Activated naive CD8-positive, alpha-beta T cell treated with anti-CD3 and anti-CD28 coated beads, Interleukin-2, amount 50 U/mL, for 24 hours (primary cell): ENCODE data around the gene SLC12A2.

ENCODE experiments used
- ATAC-seq: fragments of 150-1000 bp; cut with Tn5 transposase; one replicate; pipeline ENCODE4 v1.10.0; 2021
- DNase-seq: peaks from one replicate; pipeline ENCODE4 v3.0.0; 2021
- H3K27ac Mint-ChIP-seq: one replicate; pipeline ENCODE4 v1.8.0; 2021; ENCODE audit warnings: mild to moderate bottlenecking, mixed read lengths
- H3K27me3 Mint-ChIP-seq: one replicate; pipeline ENCODE4 v1.8.0; 2021; ENCODE audit warnings: mixed read lengths
- H3K36me3 Mint-ChIP-seq: one replicate; pipeline ENCODE4 v1.8.0; 2021; ENCODE audit warnings: low read depth, mixed read lengths
- H3K4me1 Mint-ChIP-seq: one replicate; pipeline ENCODE4 v1.8.0; 2021; ENCODE audit warnings: mixed read lengths
- H3K4me3 Mint-ChIP-seq: one replicate; pipeline ENCODE4 v1.8.0; 2021; ENCODE audit warnings: mild to moderate bottlenecking, moderate library complexity, mixed read lengths
- H3K9me3 Mint-ChIP-seq: one replicate; pipeline ENCODE4 v1.8.0; 2021; ENCODE audit warnings: mixed read lengths

SLC12A2 gene

DNA sequence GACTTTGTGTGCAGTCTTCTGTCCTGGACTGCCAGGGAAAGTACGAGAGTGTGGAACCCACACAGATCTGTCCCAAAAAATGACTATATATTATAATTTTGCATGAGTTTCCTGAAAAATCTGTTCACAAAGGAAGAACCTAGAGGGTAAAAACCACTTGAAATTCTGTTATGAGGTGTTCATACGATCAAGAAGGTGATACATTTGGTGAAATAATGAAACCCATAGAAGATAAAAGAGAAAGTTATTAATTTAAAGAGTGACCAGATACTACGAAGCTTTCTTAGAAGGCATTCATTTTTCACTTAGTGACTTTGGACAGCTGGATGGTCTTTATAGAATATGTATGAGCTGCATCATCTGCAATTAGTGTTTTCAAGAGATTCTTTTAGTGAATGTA, 32.9 kb downstream of the SLC12A2 start:
- DNase-seq (no peak), ATAC-seq (no peak)
- no peak overlapping the region for H3K27ac Mint-ChIP-seq
- peaks cover 66% of the 10 kb centered on the region for H3K36me3 Mint-ChIP-seq
- H3K27me3 Mint-ChIP-seq: no peaks in the 10 kb centered on the region
- H3K4me1 Mint-ChIP-seq: peaks cover 4% of the 10 kb centered on the region
- peaks cover 10% of the 10 kb centered on the region for H3K9me3 Mint-ChIP-seq
- no peak overlapping the region for H3K4me3 Mint-ChIP-seq

- ATAC-seq: no peak
- Mint-ChIP-seq H3K27me3 (no peaks in the 10 kb centered on the region), H3K36me3 (peaks cover 56% of the 10 kb centered on the region), H3K27ac (no peak overlapping the region), H3K9me3 (peaks cover 10% of the 10 kb centered on the region), H3K4me1 (no peaks in the 10 kb centered on the region), H3K4me3 (no peak overlapping the region)
- no peak for DNase-seq
These were observed 34.6 kb downstream of the SLC12A2 start for GRCh38 chr5:128118214-128118613.

DNA sequence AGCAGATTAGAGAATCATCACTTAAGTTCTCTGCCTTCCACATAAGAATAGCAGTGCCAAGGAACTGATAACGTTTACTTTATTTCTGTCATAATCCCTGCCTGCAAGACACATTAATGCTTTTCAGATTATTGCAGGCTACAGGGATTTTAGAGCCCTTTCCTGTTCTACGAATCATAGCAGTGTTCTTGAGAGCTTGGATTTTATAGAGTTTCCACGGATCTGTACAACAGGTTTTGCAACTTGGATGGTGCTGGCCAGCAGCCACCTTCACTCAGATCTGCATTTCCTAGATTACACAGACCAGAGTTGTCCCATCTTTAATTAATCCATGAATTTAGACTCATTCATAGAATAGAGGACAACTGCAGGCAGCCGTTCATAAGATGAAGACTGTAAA, 38.1 kb downstream of the SLC12A2 start:
- DNase-seq (no peak), ATAC-seq (no peak)
- Mint-ChIP-seq H3K4me3 (no peak overlapping the region), H3K36me3 (peaks cover 30% of the 10 kb centered on the region), H3K27me3 (no peaks in the 10 kb centered on the region), H3K27ac (no peak overlapping the region), H3K4me1 (no peaks in the 10 kb centered on the region), H3K9me3 (peaks cover 10% of the 10 kb centered on the region)

DNA sequence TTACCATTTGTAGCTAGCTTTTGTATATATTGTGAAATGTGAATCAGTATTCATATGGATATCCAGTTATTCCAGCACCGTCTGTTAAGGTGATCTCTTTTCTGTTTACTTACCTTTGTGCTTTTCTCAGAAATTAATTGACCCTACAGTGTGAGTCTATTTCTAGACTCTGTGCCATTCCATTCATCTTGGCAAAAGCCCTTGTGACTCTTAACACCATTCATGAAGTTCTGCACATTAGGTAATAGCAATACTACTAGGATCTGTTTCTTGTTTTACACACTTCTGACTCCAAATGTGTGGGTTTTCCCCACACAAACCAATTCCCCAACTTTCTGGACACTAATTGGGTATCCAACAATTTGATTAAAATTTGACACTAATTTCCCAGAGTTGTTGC, 40.4 kb downstream of the SLC12A2 start:
- ATAC-seq (no peak), DNase-seq (no peak)
- H3K4me3 Mint-ChIP-seq: no peak overlapping the region
- no peaks in the 10 kb centered on the region for H3K27me3 Mint-ChIP-seq
- peaks cover 2% of the 10 kb centered on the region for H3K9me3 Mint-ChIP-seq
- no peaks in the 10 kb centered on the region for H3K4me1 Mint-ChIP-seq
- no peak overlapping the region for H3K27ac Mint-ChIP-seq
- H3K36me3 Mint-ChIP-seq: peaks cover 10% of the 10 kb centered on the region

GRCh38 chr5:128126241-128126640, 42.7 kb downstream of the SLC12A2 start:
- no peaks in the 10 kb centered on the region for H3K27me3 Mint-ChIP-seq

DNA sequence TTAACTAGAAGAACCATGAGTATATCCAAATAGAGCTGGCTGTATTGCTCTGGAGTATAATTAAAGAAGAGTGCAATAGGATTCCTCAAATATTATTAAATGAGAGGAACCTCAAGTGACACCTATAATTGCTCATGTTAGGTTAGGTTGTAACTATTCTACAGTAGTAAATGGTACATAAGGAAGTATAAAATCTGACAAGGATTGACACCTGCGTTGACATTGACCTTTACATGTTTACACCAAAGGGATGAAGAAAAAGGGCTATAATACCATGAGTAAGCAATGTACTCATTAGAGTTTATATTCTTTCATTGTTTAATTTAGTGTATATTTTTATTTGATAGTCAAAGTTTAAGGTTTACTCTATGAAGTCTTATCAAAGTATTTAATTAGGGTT, 48.9 kb downstream of the SLC12A2 start:
- Mint-ChIP-seq H3K36me3 (peaks cover 39% of the 10 kb centered on the region), H3K9me3 (peaks cover 4% of the 10 kb centered on the region), H3K27me3 (no peaks in the 10 kb centered on the region), H3K4me3 (no peak overlapping the region), H3K4me1 (no peaks in the 10 kb centered on the region), H3K27ac (no peak overlapping the region)
- ATAC-seq (no peak), DNase-seq (no peak)

More at GRCh38 chr5:128126241-128126640, 42.7 kb downstream of the SLC12A2 start:
- H3K36me3 Mint-ChIP-seq: peaks cover 12% of the 10 kb centered on the region
- DNase-seq: no peak
- no peaks in the 10 kb centered on the region for H3K4me1 Mint-ChIP-seq
- peaks cover 4% of the 10 kb centered on the region for H3K9me3 Mint-ChIP-seq
- H3K27ac Mint-ChIP-seq: no peak overlapping the region
- no peak overlapping the region for H3K4me3 Mint-ChIP-seq
- no peak for ATAC-seq

DNA sequence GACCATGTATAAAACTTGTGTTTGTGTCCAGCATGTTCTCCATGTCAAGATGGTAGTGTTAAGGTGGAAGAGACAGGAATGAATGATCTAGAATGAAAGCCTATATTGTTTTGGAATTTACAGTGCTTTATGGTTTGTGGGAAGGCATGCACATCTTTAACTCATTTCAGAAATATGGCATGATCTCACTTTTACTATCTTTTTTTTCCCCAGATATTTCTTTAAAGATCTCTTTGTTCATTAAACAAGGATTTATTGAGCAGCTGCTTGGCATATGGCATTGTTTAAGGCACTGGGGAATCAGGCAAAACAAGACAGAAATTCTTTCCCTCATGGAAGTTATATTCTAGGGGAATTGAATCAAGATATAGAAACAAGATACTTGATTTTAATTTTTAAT, 51.7 kb downstream of the SLC12A2 start:
- Mint-ChIP-seq H3K9me3 (peaks cover 4% of the 10 kb centered on the region), H3K4me3 (no peak overlapping the region), H3K4me1 (no peaks in the 10 kb centered on the region), H3K27ac (no peak overlapping the region), H3K27me3 (no peaks in the 10 kb centered on the region), H3K36me3 (peaks cover 42% of the 10 kb centered on the region)
- ATAC-seq: no peak
- DNase-seq: no peak

GRCh38 chr5:128143911-128144310, 60.3 kb downstream of the SLC12A2 start:
- peaks cover 17% of the 10 kb centered on the region for H3K36me3 Mint-ChIP-seq

DNA sequence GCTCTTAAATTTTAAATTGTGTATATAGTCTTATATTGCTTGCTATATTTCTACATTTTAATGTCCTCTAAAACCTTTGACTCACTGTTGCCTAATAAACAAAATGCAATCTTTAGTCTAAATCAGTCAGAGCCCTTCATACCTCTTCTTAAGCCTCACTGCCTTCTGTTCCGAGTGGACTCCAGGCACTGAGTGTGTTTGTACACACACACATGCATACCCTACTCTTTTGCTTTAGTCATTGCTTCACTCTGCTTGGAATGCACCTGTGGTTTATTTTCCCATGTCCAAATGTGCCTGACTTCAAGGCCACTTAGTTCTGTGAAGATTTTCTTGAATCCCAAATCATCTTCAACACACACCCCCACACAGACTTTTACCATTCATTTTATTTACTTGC, 60.9 kb downstream of the SLC12A2 start:
- Mint-ChIP-seq H3K27ac (no peak overlapping the region), H3K4me1 (no peaks in the 10 kb centered on the region), H3K27me3 (no peaks in the 10 kb centered on the region), H3K9me3 (no peaks in the 10 kb centered on the region), H3K4me3 (no peak overlapping the region), H3K36me3 (peaks cover 18% of the 10 kb centered on the region)
- DNase-seq: no peak
- ATAC-seq: no peak

More at GRCh38 chr5:128143911-128144310, 60.3 kb downstream of the SLC12A2 start:
- ATAC-seq: no peak
- Mint-ChIP-seq H3K4me3 (no peak overlapping the region), H3K4me1 (no peaks in the 10 kb centered on the region), H3K27ac (no peak overlapping the region), H3K27me3 (no peaks in the 10 kb centered on the region), H3K9me3 (no peaks in the 10 kb centered on the region)
- no peak for DNase-seq

GRCh38 chr5:128146671-128147070, 63.1 kb downstream of the SLC12A2 start:
- no peaks in the 10 kb centered on the region for H3K27me3 Mint-ChIP-seq

GRCh38 chr5:128154943-128155342, 71.4 kb downstream of the SLC12A2 start:
- Mint-ChIP-seq H3K27me3 (no peaks in the 10 kb centered on the region), H3K4me1 (no peaks in the 10 kb centered on the region), H3K27ac (no peak overlapping the region), H3K4me3 (no peak overlapping the region), H3K36me3 (peaks cover 61% of the 10 kb centered on the region), H3K9me3 (no peaks in the 10 kb centered on the region)
- ATAC-seq (no peak), DNase-seq (no peak)

More at GRCh38 chr5:128146671-128147070, 63.1 kb downstream of the SLC12A2 start:
- Mint-ChIP-seq H3K4me1 (no peaks in the 10 kb centered on the region), H3K27ac (no peak overlapping the region), H3K9me3 (no peaks in the 10 kb centered on the region), H3K36me3 (peaks cover 22% of the 10 kb centered on the region), H3K4me3 (no peak overlapping the region)
- DNase-seq: no peak
- ATAC-seq: no peak

DNA sequence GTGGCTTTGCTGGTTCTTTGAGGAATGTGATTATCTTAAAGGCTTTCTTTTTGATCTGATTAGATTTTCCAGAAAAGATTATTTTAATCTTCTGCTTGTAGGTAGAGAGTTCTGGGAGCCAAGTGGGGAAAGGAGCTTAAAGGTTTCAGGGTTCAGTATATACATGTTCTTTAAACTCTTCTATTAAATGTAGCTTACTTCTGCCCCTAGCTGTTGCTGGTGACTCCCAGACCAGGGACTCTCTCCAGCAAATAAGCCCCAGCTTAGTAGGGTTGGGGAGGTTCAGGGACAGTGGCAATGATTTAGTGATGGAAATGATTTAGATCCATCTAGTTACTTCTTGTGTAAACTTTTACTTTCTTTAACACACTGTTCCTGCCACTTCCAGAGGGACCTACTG, 72.2 kb downstream of the SLC12A2 start:
- Mint-ChIP-seq H3K27ac (no peak overlapping the region), H3K4me3 (no peak overlapping the region), H3K36me3 (peaks cover 65% of the 10 kb centered on the region), H3K27me3 (no peaks in the 10 kb centered on the region), H3K4me1 (no peaks in the 10 kb centered on the region), H3K9me3 (no peaks in the 10 kb centered on the region)
- DNase-seq (no peak), ATAC-seq (no peak)

DNA sequence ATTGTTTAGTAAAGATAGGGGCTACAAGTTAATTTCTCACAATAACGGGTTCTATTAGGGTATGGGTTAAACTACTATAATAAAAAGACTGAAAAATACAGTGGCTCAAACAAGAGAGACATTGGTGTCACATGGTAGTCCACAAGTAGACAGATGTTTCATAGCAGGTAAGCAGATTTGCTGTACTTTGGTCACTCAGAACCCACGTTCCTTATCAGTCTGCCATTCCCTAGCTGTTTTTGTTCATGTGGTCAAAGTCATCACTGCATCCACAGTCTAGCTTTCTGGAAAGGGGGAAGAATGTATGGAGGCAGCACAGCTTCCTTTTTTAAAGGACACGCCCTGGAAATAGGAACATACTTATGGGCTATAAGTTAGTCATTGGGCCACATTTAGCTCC, 73.0 kb downstream of the SLC12A2 start:
- Mint-ChIP-seq H3K4me3 (no peak overlapping the region), H3K27me3 (no peaks in the 10 kb centered on the region), H3K36me3 (peaks cover 63% of the 10 kb centered on the region), H3K9me3 (no peaks in the 10 kb centered on the region), H3K4me1 (no peaks in the 10 kb centered on the region), H3K27ac (no peak overlapping the region)
- no peak for DNase-seq
- ATAC-seq: no peak

DNA sequence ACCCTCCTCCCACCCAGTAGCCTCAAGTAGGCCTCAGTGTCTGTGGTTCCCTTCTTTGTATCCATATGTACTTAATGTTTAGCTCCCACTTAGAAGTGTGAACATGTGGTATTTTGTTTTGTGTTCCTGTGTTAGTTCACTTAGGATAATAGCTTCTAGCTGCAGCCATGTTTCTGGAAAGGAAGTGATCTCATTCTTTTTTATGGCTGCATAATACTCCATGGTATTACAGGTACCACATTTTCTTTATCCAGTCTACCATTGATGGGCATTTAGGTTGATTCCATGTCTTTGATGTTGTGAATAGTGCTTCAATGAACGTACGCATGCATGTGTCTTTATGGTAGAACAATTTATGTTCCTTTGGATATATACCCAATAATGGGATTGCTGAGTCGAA, 74.8 kb downstream of the SLC12A2 start:
- H3K4me1 Mint-ChIP-seq: no peaks in the 10 kb centered on the region
- DNase-seq: no peak
- no peaks in the 10 kb centered on the region for H3K9me3 Mint-ChIP-seq
- no peak overlapping the region for H3K4me3 Mint-ChIP-seq
- peaks cover 67% of the 10 kb centered on the region for H3K36me3 Mint-ChIP-seq
- ATAC-seq: no peak
- no peak overlapping the region for H3K27ac Mint-ChIP-seq
- no peaks in the 10 kb centered on the region for H3K27me3 Mint-ChIP-seq

- Mint-ChIP-seq H3K27me3 (no peaks in the 10 kb centered on the region), H3K4me1 (no peaks in the 10 kb centered on the region), H3K4me3 (no peak overlapping the region), H3K9me3 (no peaks in the 10 kb centered on the region), H3K36me3 (peaks cover 43% of the 10 kb centered on the region), H3K27ac (no peak overlapping the region)
- no peak for DNase-seq
- ATAC-seq: no peak
These were observed 80.4 kb downstream of the SLC12A2 start for GRCh38 chr5:128163991-128164390.

GRCh38 chr5:128169401-128170017, 85.9 kb downstream of the SLC12A2 start:
- no peak for DNase-seq
- no peak for ATAC-seq
- no peaks in the 10 kb centered on the region for H3K9me3 Mint-ChIP-seq
- H3K27ac Mint-ChIP-seq: no peak overlapping the region
- no peak overlapping the region for H3K4me3 Mint-ChIP-seq
- H3K36me3 Mint-ChIP-seq: peaks cover 22% of the 10 kb centered on the region
- no peaks in the 10 kb centered on the region for H3K4me1 Mint-ChIP-seq
- H3K27me3 Mint-ChIP-seq: no peaks in the 10 kb centered on the region
